CMK (cell line): Measurements from ENCODE around the gene MYBPC2.
"Not testable (repeated sequence)": the region's sequence is repeated elsewhere in the genome, so short reads cannot be mapped to it uniquely, and the experiment has no call there.

Experiments used
- DNase-seq: peaks from one replicate; pipeline ENCODE4 v3.0.0-alpha.2; 2010; ENCODE audit warnings: low read depth

MYBPC2 gene

DNA sequence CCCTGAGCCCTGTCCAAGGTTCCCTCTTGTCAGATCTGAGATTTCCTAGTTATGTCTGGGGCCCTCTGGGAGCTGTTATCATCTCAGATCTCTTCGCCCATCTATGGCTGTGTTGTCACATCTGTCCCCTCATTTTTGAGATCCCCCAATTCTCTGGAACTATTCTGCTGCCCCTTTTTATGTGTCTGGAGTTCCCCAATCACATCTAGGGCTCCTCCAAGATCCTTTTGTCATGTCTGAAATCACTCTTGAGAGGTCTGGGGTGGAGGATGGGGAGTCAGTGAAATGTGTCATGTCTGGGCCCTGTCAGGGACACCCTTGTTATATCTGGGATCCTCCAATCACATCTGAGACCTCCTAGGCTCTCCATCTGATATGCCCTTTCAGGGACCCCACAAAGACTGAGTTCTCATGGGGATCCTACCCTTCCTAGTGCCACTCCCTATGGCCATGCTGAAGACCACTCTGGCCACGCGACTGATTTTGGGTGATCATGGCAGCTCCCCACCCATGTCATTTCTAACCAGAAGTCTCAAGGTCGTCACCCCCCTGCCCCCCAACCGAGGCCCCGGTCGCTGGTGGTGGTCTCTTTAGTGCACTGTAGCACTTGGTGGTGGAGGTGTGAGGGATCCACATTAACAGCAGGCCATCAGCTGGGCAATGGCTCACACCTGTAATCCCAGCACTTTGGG is 3.8 kb upstream of the MYBPC2 start:
- DNase-seq = no peak

DNA sequence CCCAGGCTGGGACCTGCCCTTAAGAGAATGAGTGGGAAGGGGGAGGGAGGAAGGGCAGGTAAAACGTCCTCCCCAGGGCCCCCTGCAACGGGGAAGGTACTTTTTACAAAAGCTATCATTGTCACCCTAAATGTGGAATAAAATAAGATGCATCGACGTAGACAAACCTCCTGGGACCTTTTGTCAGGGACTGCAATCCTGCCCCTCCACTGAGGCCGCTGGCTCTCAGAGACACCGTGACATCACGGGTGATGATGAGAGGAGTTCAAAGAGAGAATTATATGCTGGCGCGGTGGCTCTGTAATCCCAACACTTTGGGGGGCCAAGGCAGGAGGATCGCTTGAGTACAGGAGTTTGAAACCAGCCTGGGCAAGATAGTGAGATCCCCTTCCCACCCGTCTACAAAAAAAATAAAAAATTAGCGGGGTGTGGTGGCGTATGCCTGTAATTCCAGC is 1.8 kb upstream of the MYBPC2 start:
- no peak for DNase-seq

DNA sequence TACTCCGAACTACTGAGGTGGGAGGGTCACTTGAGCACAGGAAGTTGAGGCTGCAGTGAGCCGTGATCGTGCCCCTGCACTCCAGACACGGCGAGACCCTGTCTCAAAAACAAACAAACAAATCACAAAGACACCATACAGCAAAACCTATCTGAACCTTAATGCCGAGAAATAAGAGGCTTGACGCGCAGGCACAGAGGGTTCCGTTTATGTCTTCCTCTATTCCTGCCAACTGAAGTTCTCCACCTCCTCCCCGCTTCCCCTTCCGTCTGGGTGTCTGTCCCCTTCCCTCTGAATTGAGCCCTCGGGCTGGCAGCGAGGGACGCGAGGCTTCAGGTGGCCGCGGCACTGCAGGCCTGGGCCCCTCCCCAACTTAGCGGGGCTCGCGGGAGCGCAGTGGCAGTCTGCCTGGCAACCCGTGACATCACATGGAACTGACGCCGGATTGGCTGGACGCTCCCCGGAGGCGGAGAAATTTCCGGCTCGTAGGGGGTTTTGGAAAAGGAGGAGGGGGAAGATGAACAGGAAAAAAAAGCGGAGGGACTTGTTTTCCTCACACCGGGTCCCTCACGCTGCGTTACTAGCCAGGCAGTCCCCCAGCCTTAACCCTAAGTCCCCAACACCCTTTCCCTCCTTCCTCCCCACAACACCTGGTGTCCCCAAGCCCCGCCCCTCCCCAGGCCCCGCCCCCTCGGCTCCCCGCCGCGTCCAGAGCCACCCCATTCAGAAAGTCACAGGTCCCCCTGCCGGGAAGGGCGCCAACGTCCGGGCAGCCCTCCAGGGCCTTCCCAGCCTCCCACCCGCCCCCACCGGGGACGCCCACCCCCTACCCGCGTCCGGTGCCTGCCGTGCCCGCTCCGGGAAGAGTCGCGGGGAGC is 1.1 kb upstream of the MYBPC2 start:
- peak; percentile 79 for DNase-seq

DNA sequence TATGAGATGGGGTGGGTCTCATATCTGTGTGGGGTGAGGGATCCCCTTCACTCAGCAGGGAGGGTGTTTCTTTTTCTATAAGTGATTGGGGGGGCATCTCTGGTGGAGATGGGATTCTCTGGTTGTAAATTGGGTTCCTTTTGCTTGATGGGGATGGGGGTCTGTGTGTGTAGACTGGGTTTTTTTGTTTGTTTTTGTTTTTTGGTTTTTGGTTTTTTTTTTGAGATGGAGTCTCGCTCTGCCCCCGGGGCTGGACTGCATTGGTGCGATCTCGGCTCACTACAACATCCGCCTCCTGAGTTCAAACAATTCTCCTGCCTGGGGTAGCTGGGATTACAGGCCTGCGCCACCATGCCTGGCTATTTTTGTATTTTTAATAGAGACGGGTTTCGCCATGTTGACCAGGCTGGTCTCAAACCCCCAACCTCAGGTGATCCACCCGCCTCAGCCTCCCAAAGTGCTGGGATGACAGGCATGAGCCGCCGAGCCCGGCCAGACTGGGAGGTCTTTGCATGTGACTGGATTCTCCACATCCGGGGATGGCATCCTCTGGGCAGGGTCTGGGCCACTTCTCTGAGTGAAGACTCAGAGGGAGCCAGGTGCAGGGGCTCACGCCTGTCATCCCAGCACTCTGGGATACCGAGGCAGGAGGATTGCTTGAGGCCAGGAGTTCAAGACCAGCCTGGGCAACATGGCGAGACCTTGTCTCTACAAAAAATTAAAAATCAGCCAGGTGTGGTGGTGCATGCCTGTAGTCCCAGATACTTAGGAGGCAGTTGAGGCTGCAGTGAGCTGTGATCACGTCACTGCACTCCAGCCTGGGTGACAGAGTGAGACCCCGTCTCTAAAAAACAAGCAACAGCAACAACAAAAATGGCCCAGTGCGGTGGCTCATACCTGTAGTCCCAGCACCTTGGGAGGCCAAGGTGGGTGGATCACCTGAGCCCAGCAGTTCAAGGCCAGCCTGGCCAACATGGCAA is 799 bp downstream of the MYBPC2 start:
- no peak for DNase-seq

GRCh38 chr19:50434525-50434924 is 1.8 kb downstream of the MYBPC2 start:
- no peak for DNase-seq

DNA sequence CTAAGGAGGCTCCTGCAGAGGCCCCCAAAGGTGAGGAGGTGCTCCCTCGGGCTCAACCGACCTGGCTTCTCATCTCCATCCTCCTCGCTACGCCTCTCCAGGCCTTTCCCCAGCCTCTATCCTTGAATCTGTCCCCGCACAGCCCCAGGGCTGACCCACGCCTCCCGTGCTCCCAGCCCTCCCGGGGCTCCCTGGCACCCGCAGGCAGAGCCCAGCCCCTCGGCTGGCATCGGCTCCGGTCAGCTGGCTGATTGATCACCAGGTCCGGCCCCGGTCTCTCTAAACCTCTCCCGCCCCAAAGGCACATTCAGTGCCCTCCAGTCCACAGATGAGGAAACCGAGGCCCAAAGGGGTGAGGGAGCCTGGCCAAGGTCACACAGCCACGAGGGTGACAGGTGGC is 2.5 kb downstream of the MYBPC2 start:
- DNase-seq = no peak

DNA sequence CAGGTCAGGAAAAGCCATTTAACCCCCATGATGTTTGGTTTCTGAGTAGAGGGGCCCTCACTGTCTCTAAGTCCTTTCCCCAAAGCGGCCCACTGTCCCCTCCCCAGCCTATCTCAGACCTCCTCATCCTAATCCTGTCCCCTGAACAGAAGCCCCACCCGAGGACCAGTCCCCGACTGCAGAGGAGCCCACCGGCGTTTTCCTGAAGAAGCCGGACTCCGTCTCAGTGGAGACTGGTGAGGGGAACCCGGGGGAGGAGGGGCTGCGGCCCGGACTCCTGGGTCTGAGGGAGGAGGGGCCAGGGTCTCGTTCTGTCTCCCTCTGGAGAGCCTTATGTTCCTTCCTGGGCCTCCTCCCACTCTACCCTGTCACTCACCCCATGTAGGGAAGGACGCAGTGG is 2.9 kb downstream of the MYBPC2 start:
- no peak for DNase-seq

- no peak for DNase-seq
These were observed 5.3 kb downstream of the MYBPC2 start for GRCh38 chr19:50437862-50438449.

GRCh38 chr19:50439130-50439529 is 6.4 kb downstream of the MYBPC2 start:
- DNase-seq = not testable (repeated sequence)

GRCh38 chr19:50444059-50444458 is 11.4 kb downstream of the MYBPC2 start:
- DNase-seq = no peak

GRCh38 chr19:50447053-50447452 is 14.4 kb downstream of the MYBPC2 start:
- DNase-seq = no peak

DNA sequence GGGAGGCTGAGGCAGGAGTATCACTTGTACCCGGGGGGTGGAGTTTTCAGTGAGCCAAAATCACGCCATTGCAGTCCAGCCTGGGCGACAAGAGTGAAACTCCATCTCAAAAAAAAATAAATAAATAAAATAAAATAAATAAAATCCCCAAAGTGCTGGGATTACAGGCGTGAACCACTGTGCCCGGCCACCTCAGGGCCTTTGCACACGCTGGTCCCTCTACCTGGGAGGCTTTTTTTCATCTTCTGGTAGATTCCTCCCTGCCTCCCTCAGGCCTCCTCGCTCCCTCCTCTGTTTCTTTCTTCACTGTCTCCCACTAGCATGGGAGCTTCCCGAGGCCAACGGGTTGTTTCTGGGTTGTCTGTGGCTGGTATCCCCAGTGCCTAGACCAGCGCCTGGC is 15.1 kb downstream of the MYBPC2 start:
- DNase-seq = no peak

GRCh38 chr19:50449236-50449899 is 16.7 kb downstream of the MYBPC2 start:
- DNase-seq = no peak

DNA sequence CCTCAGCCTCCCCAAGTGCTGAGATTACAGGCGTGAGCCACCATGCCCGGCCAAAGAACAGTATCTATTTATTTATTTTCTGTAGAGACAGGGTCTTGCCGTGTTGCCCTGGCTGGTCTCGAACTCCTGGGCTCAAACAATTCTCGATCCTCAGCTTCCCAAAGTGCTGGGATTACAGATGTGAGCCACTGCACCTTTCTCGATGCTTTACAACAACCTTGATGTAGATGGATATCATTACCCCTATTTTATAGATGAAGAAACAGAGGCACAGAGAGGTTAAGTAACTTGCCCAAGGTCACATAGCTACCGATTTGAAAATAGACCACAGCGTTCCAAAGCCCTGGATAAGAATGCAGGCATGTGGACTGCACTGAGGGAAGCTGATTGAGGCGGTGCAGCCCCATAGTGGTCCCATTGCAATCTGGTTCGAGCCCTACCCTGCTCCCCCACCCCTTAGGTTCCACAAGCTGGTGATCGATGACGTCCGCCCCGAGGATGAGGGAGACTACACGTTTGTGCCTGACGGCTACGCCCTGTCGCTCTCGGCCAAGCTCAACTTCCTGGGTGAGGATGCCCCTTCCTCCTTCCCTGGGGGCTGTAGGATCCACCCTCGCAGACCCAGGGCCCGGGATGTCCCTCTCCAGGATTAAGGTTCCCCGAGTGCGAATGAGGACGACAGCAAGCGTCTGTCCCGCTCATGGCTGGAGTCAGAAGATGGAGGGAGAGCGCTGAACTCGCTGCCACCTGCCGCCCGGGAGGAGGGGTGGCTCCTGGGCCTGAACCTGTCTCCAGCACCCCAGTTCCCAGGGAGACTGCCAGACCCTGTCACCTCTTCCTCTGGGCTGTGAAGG is 17.9 kb downstream of the MYBPC2 start:
- DNase-seq = no peak

GRCh38 chr19:50451223-50451534 is 18.5 kb downstream of the MYBPC2 start:
- no peak for DNase-seq

GRCh38 chr19:50453243-50453642 is 20.6 kb downstream of the MYBPC2 start:
- no peak for DNase-seq

- no peak for DNase-seq
These were observed 23.3 kb downstream of the MYBPC2 start for GRCh38 chr19:50455992-50456391.

DNA sequence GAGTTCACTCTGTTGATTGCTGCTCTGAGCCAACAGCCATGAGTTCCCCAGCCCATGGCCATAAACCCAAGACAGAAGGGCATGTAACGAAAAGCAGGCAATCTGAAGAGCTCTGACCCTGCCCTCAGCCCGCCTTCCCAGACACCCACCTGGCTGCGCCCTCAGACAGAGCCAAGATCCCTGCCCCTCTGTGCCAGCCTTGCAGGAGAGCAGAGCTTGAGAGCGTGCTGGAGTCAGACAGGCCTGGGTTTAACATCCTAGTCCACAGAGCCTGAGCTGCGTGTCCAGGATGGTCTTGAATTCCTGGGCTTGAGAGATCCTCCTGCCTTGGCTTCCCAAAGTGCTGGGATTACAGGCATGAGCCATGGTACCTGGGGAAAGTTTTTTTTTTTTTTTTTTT is 24.6 kb downstream of the MYBPC2 start:
- DNase-seq = no peak

GRCh38 chr19:50458396-50459066 is 25.8 kb downstream of the MYBPC2 start:
- no peak for DNase-seq

GRCh38 chr19:50459067-50459456 is 26.4 kb downstream of the MYBPC2 start:
- DNase-seq = no peak
